GM10266 (cell line): ENCODE measurements around the gene SNORC.

Source experiments
- DNase-seq: peaks from one replicate; pipeline ENCODE4 v3.0.0; 2012; ENCODE audit errors: extremely low spot score
- CTCF ChIP-seq: IDR thresholded peaks from 2 replicates; pipeline ENCODE4 v1.5.1; 2012; ENCODE audit warnings: mild to moderate bottlenecking, low read depth; ENCODE audit not compliant: control insufficient read depth, insufficient read depth; ENCODE audit errors: missing control alignments

Gene SNORC

GRCh38 chr2:232877940-232878511 is 8.0 kb downstream of the SNORC start:
- no peak for TF ChIP-seq CTCF
- no peak for DNase-seq

- TF ChIP-seq CTCF, result no peak
These were observed 9.0 kb downstream of the SNORC start for GRCh38 chr2:232878855-232879617.

GRCh38 chr2:232879618-232880494 is 9.8 kb downstream of the SNORC start:
- DNase-seq, result no peak
- no peak for TF ChIP-seq CTCF

More at GRCh38 chr2:232878855-232879617, 9.0 kb downstream of the SNORC start:
- DNase-seq, result no peak

GRCh38 chr2:232880764-232881351 is 10.8 kb downstream of the SNORC start:
- no peak for TF ChIP-seq CTCF
- no peak for DNase-seq

GRCh38 chr2:232882085-232882484 is 12.0 kb downstream of the SNORC start:
- no peak for TF ChIP-seq CTCF
- no peak for DNase-seq

GRCh38 chr2:232882505-232883115 is 12.5 kb downstream of the SNORC start:
- no peak for TF ChIP-seq CTCF
- no peak for DNase-seq
